Fibroblast of pulmonary artery (primary cell): ENCODE measurements around the gene ZNF132.

Experiments used
- DNase-seq: peaks from one replicate; pipeline ENCODE4 v3.0.0-alpha.2; 2010; ENCODE audit warnings: low read depth
- H3K4me3 ChIP-seq: replicated peaks from 2 replicates; pipeline ENCODE4 v1.5.1; 2011; ENCODE audit warnings: low read depth, mild to moderate bottlenecking, control low read depth, low read length, moderate library complexity
- TF ChIP-seq, protein P1 (sequence below): IDR thresholded peaks from 2 replicates; pipeline ENCODE4 v1.5.1; 2011; ENCODE audit warnings: mild to moderate bottlenecking, control low read depth, low read length, inconsistent platforms; ENCODE audit errors: missing control alignments

The ZNF132 gene

DNA sequence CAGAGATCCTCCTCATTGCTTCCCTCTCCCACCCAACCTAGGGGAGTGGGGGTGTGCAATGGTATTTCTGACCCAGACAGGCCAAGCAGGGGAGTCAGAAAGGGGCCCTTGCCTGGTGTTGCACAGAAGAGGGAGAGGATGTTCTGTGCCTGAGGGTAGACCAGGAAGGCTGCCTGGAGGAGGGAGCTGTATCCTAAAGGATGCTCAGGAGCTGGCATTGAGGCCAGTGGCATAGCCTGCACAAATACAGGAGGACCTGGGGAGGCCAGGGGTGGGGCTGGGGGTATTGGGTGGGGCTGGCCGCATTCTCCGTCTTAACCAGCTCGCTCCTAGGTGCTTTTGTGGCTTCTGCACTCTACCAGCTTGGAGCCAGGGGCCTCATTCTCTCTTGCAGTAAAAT lies 40.0 kb downstream of the ZNF132 start:
- no peak for DNase-seq
- TF ChIP-seq, protein P1, sequence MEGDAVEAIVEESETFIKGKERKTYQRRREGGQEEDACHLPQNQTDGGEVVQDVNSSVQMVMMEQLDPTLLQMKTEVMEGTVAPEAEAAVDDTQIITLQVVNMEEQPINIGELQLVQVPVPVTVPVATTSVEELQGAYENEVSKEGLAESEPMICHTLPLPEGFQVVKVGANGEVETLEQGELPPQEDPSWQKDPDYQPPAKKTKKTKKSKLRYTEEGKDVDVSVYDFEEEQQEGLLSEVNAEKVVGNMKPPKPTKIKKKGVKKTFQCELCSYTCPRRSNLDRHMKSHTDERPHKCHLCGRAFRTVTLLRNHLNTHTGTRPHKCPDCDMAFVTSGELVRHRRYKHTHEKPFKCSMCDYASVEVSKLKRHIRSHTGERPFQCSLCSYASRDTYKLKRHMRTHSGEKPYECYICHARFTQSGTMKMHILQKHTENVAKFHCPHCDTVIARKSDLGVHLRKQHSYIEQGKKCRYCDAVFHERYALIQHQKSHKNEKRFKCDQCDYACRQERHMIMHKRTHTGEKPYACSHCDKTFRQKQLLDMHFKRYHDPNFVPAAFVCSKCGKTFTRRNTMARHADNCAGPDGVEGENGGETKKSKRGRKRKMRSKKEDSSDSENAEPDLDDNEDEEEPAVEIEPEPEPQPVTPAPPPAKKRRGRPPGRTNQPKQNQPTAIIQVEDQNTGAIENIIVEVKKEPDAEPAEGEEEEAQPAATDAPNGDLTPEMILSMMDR, result no peak
- H3K4me3 ChIP-seq, result no peak overlapping the region

DNA sequence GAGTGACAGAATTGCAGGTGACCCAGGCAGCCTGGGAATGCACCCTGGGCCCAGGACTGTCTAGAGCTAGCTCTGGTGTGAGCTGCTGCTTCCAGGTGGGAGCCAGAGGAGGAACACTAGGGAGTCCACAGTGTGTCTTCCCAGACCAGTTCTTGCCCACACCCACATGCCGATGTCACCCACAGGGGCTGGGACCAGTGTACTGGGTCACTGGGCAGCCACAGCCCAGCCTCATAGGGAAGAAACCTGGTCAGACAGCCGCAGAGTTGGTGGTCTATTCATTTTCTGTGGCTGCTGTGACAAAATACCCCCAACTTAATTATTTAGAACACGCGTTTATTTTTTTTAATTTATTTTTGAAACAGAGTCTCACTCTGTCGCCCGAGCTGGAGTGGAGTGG lies 41.4 kb downstream of the ZNF132 start:
- no peak for DNase-seq
- TF ChIP-seq, protein P1, result no peak
- no peak overlapping the region for H3K4me3 ChIP-seq

DNA sequence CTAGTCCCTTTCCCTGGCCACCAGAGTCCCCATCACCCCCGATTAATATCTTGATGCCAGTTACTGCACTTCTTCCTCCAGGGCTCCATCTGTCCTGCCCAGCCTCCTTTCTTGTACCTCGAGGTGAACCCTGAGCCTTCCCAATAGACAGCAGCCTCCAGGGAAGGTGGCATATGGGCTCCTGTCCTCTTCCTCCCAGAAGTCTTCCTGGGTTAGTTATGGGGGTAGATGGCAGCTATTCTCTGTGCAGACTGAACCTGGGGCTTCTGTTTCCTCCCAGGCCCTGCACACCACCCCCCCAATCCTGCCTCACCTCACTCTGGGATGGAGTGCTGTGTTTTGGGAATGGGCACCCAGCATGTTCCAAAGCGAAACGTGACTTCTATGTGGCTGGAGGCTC lies 41.9 kb downstream of the ZNF132 start:
- H3K4me3 ChIP-seq, result no peak overlapping the region
- TF ChIP-seq, protein P1, result no peak
- no peak for DNase-seq

DNA sequence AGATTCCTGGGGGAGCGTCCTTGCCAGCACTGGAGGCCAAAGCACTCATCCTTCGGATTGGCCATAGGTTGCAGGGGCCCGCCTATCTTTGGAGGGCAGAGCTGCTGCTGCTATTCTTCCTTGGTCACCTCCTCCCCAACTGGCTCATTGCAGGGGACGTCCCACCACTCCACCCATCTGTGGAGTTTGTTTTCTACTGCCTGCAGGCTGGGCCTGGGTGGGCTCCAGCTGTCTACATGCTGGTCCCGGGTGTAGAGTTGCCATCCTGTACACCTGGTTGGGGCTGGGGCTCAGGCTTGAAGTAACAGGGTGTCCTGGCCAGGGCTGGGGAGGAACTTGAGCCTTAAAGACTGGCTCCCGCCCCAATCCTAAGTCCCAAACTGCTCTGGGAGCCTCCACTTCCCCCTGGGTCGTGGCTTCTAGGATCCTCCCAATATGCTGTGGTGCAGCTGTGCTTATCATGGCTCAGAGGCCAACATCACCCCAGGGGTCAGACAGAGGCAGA lies 42.4 kb downstream of the ZNF132 start:
- DNase-seq, result no peak
- H3K4me3 ChIP-seq, result no peak overlapping the region
- TF ChIP-seq, protein P1, result no peak

DNA sequence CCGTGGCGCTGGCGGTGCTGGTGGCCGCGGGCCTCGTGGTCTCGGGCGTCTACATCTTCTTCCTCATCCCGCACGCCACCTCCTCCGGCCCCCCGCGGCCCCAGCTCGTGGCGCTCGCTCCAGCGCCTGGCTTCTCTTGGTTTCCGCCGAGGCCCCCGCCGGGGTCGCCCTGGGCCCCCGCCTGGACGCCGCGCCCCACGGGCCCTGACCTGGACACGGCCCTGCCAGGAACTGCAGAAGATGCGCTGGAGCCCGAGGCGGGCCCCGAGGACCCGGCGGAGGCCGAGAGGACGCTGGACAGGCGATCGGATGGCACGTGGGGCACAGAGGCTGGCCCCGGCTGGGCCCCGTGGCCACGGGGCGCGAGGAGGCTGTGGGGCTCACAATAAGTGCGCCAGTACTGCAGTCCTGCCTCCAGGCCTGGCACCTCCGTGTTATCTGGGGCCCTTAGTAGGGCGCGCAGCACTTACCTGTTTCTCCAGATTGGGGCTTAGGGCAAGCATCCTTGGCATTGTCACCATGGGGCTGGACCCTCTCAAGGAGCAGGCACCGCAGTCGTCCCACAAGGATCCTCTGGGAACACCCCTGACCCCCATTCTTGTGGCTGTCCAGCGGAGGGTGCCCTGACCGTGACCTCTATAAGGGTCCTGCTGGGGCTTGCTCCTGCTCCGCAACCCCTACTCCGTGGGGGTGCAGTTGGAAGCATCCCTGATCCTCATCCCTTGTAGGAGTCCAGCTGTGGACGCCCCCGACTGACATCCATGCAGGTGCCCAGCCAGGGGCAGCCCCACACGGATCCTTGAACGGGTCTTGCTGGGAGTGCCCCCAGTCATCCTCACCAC lies 43.0 kb downstream of the ZNF132 start:
- TF ChIP-seq, protein P1, result no peak
- DNase-seq, result no peak
- H3K4me3 ChIP-seq, result no peak overlapping the region

DNA sequence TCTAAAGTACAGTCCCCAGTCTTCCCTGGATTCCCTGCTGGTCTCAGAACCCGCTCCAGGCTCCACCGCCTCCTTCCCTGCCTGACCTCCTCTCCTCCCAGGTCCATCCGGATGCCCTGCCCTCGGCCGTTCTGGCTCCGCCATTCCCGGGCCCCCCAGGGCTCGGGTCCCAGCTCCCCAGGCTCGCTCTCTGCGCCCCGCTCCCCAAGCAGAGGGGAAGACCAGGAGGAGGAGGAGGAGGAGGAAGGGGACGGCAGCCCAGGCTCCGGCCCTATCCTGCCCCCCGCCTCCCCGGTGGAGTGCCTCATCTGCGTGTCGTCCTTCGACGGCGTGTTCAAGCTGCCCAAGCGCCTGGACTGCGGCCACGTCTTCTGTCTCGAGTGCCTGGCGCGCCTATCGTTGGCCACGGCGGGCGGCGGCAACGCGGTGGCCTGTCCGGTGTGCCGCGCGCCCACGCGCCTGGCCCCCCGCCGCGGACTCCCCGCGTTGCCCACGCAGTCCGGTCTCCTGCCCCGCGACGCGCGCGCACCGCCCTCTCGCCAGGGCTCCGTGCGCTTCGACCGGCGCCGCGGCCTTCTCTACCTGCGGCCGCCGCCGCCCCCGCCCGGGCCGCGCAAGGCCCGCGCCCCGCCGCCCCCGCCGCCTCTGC lies 43.9 kb downstream of the ZNF132 start:
- H3K4me3 ChIP-seq, result no peak overlapping the region
- TF ChIP-seq, protein P1, result no peak

More for the DNA sequence above, 43.9 kb downstream of the ZNF132 start:
- DNase-seq, result no peak
